ENCODE measurements around the gene SYCN. TPM values are rescaled to one million over a fixed set of nuclear protein-coding genes. Genes with fewer than 3 reads are reported as not detected.

Gene SYCN
- total RNA-seq, 4 donors from 2014 or later = not detected

DNA sequence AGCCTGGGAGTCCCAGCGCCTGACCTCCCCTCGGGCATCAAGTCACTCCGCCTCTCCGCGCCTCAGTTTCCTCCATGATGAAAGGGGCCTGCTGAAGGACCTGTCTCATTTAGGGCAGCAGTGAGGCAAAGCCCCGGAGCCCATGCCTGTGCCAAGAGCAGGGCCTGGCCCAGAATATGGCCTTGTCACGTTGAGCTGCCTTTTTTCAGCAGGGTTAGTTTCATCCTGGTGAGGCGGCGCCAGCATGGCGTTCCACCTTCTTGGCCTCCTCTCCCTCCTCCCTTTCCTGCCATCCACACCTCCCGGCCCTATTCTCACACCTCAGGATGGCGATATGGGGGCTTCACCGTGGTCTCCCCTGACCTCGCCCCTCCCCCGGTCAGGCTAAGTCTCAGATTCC, 48.3 kb downstream of the SYCN start:
- no peaks in the 10 kb centered on the region for H3K9me3 ChIP-seq
- ATAC-seq = no peak
- no peaks in the 10 kb centered on the region for H3K27me3 ChIP-seq
- TF ChIP-seq POLR2AphosphoS5 (IDR thresholded peaks at IDR 0.05) = no peak
- no peak for TF ChIP-seq EP300 (IDR thresholded peaks at IDR 0.05)
- TF ChIP-seq, protein P1, sequence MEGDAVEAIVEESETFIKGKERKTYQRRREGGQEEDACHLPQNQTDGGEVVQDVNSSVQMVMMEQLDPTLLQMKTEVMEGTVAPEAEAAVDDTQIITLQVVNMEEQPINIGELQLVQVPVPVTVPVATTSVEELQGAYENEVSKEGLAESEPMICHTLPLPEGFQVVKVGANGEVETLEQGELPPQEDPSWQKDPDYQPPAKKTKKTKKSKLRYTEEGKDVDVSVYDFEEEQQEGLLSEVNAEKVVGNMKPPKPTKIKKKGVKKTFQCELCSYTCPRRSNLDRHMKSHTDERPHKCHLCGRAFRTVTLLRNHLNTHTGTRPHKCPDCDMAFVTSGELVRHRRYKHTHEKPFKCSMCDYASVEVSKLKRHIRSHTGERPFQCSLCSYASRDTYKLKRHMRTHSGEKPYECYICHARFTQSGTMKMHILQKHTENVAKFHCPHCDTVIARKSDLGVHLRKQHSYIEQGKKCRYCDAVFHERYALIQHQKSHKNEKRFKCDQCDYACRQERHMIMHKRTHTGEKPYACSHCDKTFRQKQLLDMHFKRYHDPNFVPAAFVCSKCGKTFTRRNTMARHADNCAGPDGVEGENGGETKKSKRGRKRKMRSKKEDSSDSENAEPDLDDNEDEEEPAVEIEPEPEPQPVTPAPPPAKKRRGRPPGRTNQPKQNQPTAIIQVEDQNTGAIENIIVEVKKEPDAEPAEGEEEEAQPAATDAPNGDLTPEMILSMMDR (IDR thresholded peaks at IDR 0.05) = no peak
- no peak for TF ChIP-seq POLR2A (IDR thresholded peaks at IDR 0.05)
- H3K27ac ChIP-seq = no peak overlapping the region
- H3K36me3 ChIP-seq = no peaks in the 10 kb centered on the region
- no peak overlapping the region for H3K4me3 ChIP-seq
- WGBS, 2 donors (ENCODE audit: low coverage in 1 of 2) = 20 to 85% methylated on average over 1 to 4 of the region's 15 CpGs
- H3K4me1 ChIP-seq = peaks cover 0 to 80% (median 34%) of the 10 kb centered on the region in 3 donors

DNA sequence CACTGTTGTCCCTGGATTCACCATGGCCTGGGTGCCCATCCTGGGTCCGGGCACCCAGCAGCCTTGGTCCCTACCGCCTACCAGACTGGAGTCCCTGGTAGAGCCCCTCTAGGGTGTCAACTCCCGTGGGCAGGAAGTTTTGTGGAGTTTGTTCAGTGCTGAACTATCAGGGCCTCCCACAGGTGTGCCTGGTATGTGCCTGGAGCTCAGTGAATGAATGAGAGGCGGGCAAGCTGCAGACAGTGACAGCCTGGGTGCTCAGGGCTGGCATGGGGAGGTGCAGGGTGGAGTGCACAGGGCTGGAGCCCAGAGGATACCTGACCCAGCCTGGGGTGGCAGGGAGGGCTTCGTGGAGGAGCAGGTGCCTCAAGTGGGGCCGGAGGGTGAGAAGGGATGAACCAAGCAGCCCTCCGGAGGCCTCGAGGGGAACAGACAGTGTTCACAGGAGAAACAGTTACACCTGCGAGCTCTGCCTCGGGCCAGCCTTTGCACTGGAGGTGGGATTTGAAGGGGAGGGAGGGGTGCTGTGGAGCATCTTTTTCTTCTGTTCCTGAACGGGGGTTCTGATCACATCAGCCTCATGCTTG, 48.9 kb downstream of the SYCN start:
- H3K27me3 ChIP-seq = no peaks in the 10 kb centered on the region
- no peak for TF ChIP-seq EP300 (IDR thresholded peaks at IDR 0.05)
- TF ChIP-seq POLR2AphosphoS5 (IDR thresholded peaks at IDR 0.05) = no peak
- TF ChIP-seq POLR2A (IDR thresholded peaks at IDR 0.05) = no peak
- ATAC-seq = no peak
- H3K36me3 ChIP-seq = no peaks in the 10 kb centered on the region
- peaks cover 0 to 76% (median 31%) of the 10 kb centered on the region in 3 donors for H3K4me1 ChIP-seq
- no peaks in the 10 kb centered on the region for H3K9me3 ChIP-seq
- no peak overlapping the region for H3K4me3 ChIP-seq
- no peak overlapping the region for H3K27ac ChIP-seq
- 66% methylated on average over 6 of the region's 11 CpGs; no CpG with 5 or more reads in 1 of the 2 donors for WGBS, 2 donors (ENCODE audit: low coverage in 1 of 2)

DNA sequence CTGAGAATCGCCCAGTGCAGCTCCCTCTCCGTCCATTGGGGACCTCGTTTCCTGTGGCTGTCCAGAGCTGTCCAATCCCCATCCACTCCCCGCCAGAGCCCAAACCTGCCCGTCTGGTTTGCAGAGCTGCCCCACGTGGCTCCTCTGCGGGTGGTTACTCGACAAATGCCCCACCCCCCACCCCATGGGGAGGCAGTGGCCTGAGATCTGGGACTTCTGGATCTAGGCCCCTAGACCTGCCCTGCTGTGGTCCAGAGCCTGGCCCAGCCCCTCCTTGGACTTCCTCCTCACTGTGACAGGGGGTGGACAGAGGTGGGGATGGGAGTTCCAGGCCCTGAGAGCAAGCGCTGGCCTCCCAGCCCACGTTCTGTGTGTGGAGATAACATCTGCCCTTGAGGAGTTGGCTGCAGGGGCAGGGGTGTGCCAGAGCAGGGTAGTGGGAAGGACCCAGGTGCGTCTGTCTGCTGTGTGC, 49.4 kb downstream of the SYCN start:
- H3K27ac ChIP-seq = no peak overlapping the region
- H3K27me3 ChIP-seq = no peaks in the 10 kb centered on the region
- no peak for TF ChIP-seq POLR2A (IDR thresholded peaks at IDR 0.05)
- TF ChIP-seq POLR2AphosphoS5 (IDR thresholded peaks at IDR 0.05) = no peak
- TF ChIP-seq, protein P1 (IDR thresholded peaks at IDR 0.05) = no peak
- no peak for TF ChIP-seq EP300 (IDR thresholded peaks at IDR 0.05)
- WGBS, 2 donors (ENCODE audit: low coverage in 1 of 2) = 51 to 60% methylated on average over 1 to 8 of the region's 11 CpGs
- H3K4me1 ChIP-seq = peaks cover 0 to 70% (median 25%) of the 10 kb centered on the region in 3 donors
- no peak for ATAC-seq
- no peaks in the 10 kb centered on the region for H3K9me3 ChIP-seq
- no peak overlapping the region for H3K4me3 ChIP-seq
- H3K36me3 ChIP-seq = no peaks in the 10 kb centered on the region

GRCh38 chr19:39154100-39154628, 49.9 kb downstream of the SYCN start:
- peaks cover 0 to 65% (median 25%) of the 10 kb centered on the region in 3 donors for H3K4me1 ChIP-seq
- H3K36me3 ChIP-seq = no peaks in the 10 kb centered on the region
- H3K27me3 ChIP-seq = no peaks in the 10 kb centered on the region
- no peak for ATAC-seq
- WGBS, 2 donors (ENCODE audit: low coverage in 1 of 2) = 51 to 82% methylated on average over 3 to 10 of the region's 13 CpGs
- H3K27ac ChIP-seq = no peak overlapping the region
- TF ChIP-seq POLR2A (IDR thresholded peaks at IDR 0.05) = no peak
- TF ChIP-seq, protein P1 (IDR thresholded peaks at IDR 0.05) = no peak
- H3K9me3 ChIP-seq = no peaks in the 10 kb centered on the region
- no peak overlapping the region for H3K4me3 ChIP-seq

Other genes with a start within 250 kb of the SYCN start
- 10 to 100 TPM; 21.5 to 31.3 (median 27.8) TPM for gene FBXO17, start 228.5 kb downstream of the SYCN start, total RNA-seq
- gene FBXO27, start 171.7 kb downstream of the SYCN start, total RNA-seq = 1 to 10 TPM; 3.0 to 9.7 (median 3.8) TPM
- gene ACP7, start 119.9 kb downstream of the SYCN start, total RNA-seq = under 1 TPM in 1 of 4 donors, not detected in 3; 0.08 TPM
- gene PAK4, start 78.5 kb downstream of the SYCN start, total RNA-seq = 10 to 100 TPM in 1 of 4 donors, 1 to 10 TPM in 3; 6.1 to 16.3 (median 7.5) TPM
- gene NCCRP1, start 7.3 kb downstream of the SYCN start, total RNA-seq = 10 to 100 TPM in 1 of 4 donors, 1 to 10 TPM in 1, under 1 TPM in 2; 0.13 to 13.7 (median 2.3) TPM
- not detected for gene IFNL3, start 40.7 kb upstream of the SYCN start, total RNA-seq
- gene IFNL4, start 44.6 kb upstream of the SYCN start, total RNA-seq = not detected
- gene IFNL2, start 64.1 kb upstream of the SYCN start, total RNA-seq = not detected
- gene IFNL1, start 92.1 kb upstream of the SYCN start, total RNA-seq = not detected
- gene LRFN1, start 116.6 kb upstream of the SYCN start, total RNA-seq = 1 to 10 TPM in 2 of 4 donors, under 1 TPM in 2; 0.16 to 1.5 (median 1.1) TPM
- 10 to 100 TPM in 3 of 4 donors, 1 to 10 TPM in 1; 5.2 to 19.5 (median 14.8) TPM for gene GMFG, start 131.8 kb upstream of the SYCN start, total RNA-seq
- gene SAMD4B, start 138.2 kb upstream of the SYCN start, total RNA-seq = 100 to 1,000 TPM in 1 of 4 donors, 10 to 100 TPM in 3; 68.2 to 121 (median 92.8) TPM
- gene PAF1, start 186.8 kb upstream of the SYCN start, total RNA-seq = 10 to 100 TPM; 32.8 to 48.0 (median 44.0) TPM
- 10 to 100 TPM; 30.0 to 50.7 (median 36.4) TPM for gene MED29, start 187.1 kb upstream of the SYCN start, total RNA-seq
- 100 to 1,000 TPM in 3 of 4 donors, 10 to 100 TPM in 1; 78.6 to 276 (median 158) TPM for gene ZFP36, start 202.6 kb upstream of the SYCN start, total RNA-seq
- gene PLEKHG2, start 208.4 kb upstream of the SYCN start, total RNA-seq = 10 to 100 TPM; 19.5 to 35.3 (median 23.4) TPM
- gene RPS16, start 231.7 kb upstream of the SYCN start, total RNA-seq = 1,000 to 10,000 TPM; 1,023 to 1,769 (median 1,110) TPM
- 10 to 100 TPM; 71.5 to 99.1 (median 87.0) TPM for gene SUPT5H, start 241.3 kb upstream of the SYCN start, total RNA-seq